ENCODE data around the gene SUN3. TPM values are rescaled to one million over a fixed set of nuclear protein-coding genes. Genes with fewer than 3 reads are reported as not detected.

SUN3 gene
- total RNA-seq, 4 donors from 2014 or later, result not detected

- DNase-seq (ENCODE audit: low spot score in 2 of 2), result peak in 1 of 2 donors; percentile 79
- intact Hi-C loops (cut with DNase I; ENCODE audit: low total_unique reads), result no loop called here
- no peak overlapping the region for H3K4me3 ChIP-seq (ENCODE audit: low read depth, poor library complexity, severe bottlenecking)
- TF ChIP-seq POLR2A (IDR thresholded peaks at IDR 0.05), result no peak
- TF ChIP-seq CTCF (IDR thresholded peaks at IDR 0.05), result no peak
- WGBS, 2 donors, result 79 to 90% methylated on average over 11 of the region's 11 CpGs
Measured at GRCh38 chr7:47937711-47938573, 91.0 kb downstream of the SUN3 start.

Other genes with a start within 250 kb of the SUN3 start
- under 1 TPM; 0.04 to 0.12 (median 0.07) TPM for gene PKD1L1, start 80.6 kb downstream of the SUN3 start, total RNA-seq
- 10 to 100 TPM; 13.8 to 74.1 (median 29.3) TPM for gene HUS1, start 49.5 kb downstream of the SUN3 start, total RNA-seq
- gene C7orf57, start 6.4 kb upstream of the SUN3 start, total RNA-seq, result under 1 TPM in 1 of 4 donors, not detected in 3; 0.39 TPM
- 1 to 10 TPM; 3.9 to 9.4 (median 5.9) TPM for gene UPP1, start 60.2 kb upstream of the SUN3 start, total RNA-seq
- gene ABCA13, start 142.4 kb upstream of the SUN3 start, total RNA-seq, result 1 to 10 TPM in 1 of 4 donors, under 1 TPM in 3; 0.08 to 1.7 (median 0.52) TPM

Measured in lower leg skin (tissue), 4 donors.